GM21515 (cell line): Measurements from ENCODE around the gene VSTM5.
"Not testable (repeated sequence)": the region's sequence is repeated elsewhere in the genome, so short reads cannot be mapped to it uniquely, and the experiment has no call there.

ENCODE experiments used
- ATAC-seq: cut with Tn5 transposase; IDR thresholded peaks from one replicate; pipeline ENCODE4 v1.9.1; 2021; ENCODE audit not compliant: unreplicated experiment

VSTM5 gene

DNA sequence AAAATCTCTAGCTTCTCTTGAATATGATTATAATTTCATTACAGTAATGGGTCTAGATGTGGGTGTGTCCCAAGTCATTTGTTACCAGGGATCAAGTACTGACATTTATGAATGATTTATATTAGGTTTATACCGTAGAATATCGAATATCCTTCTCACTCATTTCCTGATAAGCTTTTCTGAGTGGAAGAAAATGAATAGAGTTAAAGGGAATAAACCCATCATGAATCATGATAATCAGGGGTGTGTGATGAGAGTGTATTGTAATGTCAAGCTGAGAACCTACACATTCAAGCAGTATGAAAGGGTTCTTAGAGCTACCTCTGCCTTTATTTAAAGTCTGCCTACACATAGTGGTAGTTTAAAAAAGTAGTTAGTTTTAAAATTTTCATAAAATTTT, 49.1 kb downstream of the VSTM5 start:
- no peak for ATAC-seq

DNA sequence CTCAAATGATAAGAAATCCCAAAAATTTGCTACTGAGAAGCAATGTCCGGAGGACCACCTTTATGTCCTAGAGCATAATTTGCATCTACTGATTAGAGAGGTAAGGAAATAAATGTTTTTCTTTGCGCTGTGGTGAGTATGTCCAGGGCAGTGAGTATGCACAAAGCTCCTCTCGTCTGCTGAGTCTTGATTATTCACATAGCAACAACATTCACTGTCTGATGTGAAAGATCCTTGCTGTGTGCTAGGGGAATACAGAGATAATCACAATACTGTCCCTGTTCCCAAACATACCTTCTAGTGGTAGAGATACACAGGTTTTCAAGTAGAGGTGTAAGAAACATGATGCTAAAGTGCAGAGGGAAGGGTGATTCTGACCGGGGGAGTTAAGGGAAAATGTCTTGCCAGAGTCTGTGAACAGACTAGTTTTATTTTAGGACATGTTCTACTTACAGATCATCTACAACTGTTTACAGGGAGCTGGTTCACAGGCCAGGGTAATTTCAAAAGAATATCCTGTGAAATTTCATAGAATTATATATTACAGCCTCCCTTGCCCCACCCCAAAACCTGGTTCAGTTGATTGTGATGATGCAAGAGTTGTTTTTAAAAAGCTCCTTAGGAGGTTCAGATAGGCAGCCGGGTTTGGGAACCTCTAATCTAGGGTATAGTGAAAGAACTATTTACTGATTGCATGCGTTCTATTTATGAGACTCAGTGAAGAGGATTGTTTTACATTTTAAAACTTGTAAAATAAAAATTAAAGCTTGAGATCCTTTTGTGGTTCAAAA, 53.8 kb downstream of the VSTM5 start:
- ATAC-seq: no peak

DNA sequence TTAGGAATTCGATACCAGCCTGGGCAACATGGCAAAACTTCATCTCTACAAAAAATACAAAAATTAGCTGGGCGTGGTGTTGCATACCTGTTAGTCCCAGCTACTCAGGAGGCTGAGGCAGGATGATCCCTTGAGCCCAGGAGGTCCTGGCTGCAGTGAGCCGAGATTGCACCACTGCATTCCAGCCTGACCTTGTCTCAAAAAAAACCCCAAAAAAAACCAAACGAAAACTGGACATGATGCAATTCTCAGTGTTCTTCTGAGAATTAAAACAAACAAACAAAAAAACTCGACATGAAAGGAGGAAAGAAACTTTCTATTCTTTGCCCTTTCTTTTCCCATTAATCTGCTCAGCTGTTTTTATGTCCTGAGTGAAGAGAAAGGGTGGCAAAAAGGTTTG, 58.9 kb downstream of the VSTM5 start:
- ATAC-seq: no peak

DNA sequence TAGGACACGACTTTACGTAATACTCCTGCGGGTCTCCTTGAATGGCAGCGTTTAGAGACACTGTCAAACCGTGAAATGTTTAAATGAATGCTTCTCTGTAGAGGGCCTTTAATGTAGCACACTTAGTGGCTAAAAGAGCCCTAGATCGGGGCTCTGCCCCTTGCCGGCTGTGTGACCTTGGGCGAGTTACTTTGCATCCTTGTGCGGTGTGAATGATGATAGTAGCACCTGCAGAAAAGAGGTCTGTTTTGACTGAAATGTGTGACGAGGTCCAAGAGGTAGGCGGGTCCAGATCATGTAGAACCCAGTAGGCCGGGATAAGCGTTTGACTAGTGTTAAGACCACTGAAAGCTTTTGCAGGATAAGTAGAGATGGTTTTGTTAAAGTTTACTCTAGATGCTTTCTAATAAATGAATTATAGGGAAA, 65.5 kb downstream of the VSTM5 start:
- peak; percentile 41 for ATAC-seq

DNA sequence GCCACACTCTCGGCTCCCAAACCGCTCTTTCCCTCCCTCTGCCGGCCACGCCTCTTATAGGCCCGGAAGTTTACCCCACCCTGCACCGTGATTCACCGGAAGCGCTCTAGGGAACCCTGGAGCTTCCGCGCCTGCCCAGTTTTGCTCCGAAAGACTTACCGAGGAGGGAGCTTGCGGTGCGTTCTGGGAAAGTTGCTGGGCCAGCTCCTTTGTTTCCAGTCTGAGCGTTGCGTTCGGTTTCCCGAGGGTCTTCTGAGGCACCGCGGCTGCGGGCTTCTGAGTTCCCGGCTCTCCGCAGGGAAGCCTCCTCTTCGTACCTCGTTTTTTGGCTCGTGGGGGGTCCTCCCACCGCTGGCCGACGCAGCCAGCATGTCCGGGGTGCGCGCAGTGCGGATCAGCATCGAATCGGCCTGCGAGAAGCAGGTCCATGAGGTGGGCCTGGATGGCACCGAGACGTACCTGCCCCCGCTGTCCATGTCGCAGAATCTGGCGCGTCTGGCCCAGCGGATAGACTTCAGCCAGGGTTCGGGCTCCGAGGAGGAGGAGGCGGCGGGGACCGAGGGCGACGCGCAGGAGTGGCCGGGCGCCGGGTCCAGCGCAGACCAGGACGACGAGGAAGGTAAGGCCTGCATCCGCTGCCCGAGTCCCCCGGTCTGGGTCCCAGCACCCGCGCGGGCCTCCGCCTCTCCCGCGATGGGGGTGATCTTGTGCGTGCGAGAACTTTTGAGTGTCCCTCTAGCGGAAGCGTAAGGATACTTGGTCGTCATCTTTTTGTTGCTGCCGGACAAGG, 66.1 kb downstream of the VSTM5 start, which contains the start of gene MED17:
MED17 (plus strand) TSS at position 138 of the 790 bp plus-strand sequence; CDS start at position 370, 232 bp downstream.
- peak; percentile 96 for ATAC-seq

DNA sequence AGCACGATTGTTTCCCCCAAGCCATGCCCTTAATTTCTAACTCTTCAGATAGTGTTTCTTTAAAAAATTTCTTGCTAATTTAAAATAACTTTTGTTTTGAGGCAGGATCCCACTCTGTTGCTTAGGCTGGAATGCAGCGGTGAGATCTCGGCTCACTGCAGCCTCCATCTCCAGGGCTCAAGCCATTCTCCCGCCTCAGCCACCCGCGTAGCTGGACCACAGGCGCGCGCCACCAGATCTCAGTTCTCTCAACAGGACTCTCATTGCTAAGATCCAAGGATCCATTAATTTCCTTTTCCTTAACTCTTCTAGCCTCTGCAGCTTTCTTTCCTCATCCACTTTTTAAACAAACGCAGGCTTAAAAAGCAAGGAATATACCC, 66.7 kb downstream of the VSTM5 start:
- peak; percentile 52 for ATAC-seq

DNA sequence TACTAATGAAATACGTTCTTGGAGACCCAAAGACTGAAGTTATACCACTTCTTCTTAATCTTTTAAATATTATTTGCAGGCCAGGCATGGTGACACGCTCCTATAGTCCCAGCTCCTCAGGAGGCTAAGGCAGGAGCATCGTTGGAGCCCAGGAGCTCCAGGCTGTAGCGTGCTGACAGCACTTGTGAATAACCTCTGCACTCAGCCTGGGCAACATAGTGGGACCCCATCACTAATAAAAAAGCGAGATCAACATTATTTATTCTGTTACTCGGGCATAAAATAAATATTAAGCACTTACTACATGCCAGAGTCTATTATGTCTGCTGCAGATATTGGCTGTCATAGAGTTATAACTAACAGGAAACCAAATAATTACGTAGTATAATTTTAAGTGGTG, 67.1 kb downstream of the VSTM5 start:
- ATAC-seq: no peak

DNA sequence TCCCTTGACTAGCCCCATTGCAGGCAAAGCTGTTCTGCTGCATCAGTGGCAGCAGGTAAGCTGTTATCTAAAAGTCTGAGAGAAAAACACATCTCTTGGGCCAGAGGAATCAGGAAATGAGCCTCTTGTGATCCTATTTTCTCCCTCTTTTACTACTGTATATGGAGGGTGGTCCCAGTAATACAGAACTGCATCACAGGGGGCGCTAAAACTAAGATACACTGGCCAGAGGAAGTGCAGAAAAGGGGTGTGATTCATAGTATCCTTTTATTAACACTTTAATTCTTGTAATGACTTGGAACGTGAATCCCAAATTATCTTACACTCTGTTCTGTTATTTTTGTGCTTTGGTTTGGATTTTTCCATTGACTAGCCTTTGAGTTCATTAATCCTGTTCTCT, 75.1 kb downstream of the VSTM5 start:
- no peak for ATAC-seq

DNA sequence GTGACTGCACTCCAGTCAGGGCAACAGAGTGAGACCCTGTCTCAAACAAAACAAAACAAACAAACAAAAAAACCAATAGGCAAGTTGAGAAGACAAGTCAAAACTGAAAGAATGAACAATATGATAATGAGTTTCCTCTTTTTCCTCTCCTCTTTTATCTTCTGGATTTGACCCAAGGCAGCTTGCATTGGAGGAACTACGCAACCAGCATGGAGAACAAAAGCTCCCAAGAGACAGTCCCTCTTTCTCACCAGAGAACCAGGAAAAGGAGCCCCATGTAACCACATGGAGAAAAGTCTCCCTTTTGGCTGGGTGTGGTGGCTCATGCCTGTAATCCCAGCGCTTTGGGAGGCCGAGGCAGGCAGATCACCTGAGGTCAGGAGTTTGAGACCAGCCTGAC, 75.9 kb downstream of the VSTM5 start:
- ATAC-seq: not testable (repeated sequence)

DNA sequence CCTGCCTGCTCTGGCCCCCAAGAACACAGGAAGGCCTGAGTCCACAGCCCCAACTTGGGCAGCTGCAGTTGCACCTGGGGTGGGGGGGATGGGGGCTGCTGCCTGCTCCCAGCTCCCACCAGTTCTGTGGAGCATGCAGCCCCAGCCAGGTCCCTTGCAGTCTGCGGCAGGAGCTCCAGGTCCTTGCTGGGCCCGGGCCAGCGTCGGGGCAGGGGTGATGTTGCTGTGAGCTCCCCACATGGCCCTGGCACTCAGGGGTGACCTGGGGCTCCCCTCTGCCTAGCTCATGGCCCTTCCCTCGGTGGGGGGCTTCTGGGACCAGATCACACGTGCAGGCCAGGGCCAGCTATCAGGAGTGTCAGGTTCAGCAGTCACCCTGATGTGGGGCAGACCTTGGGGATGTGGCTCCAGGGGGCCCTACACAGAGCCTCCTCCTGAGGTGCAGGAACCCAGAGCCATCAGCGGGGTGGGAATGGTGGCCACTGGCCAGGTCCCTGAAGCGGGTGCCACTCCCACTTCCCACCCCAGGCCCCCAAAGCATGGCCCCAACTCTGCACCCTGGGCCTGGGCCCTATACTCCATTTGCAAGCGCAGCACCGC, 76.7 kb downstream of the VSTM5 start:
- ATAC-seq: no peak

DNA sequence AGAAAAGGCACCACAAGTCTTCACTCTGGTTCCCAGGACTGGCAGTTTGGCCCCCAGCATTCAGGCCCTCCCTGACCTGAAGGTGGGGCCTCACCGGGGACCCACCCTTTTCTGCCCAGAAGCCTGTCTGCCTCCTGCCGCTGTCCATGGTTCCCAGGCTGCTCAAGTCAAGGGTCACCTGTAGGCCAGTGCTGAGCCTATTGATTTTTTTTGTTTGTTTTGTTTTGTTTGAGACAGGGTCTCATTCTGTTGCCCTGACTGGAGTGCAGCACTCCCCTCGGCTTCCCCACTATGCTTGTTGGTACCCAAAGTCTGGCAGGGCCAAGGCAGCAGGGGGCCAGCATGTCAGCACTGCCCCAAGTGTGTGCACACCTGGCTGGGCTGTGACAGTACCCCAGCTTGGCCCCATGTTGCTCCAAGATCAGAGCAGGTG, 77.4 kb downstream of the VSTM5 start:
- ATAC-seq: no peak

DNA sequence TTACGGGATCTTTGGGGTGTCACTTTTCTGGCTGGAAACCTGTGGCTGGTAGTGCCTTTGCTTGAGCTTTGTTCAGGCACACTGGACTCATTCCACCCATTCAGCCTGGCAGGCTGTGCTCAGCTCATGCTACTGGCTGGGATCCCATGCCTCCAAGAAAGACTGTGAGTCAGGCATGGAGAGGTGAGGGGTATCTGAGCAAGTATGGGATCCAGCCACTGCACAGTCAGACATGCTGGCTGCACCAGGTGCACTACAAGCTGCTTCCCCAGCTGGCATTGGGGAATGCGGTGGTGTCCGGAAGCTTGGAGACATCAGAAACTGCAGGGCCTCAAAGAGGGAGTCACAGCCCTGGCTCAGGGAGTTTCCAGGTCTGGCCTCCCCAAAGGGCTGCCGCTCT, 78.3 kb downstream of the VSTM5 start:
- no peak for ATAC-seq

DNA sequence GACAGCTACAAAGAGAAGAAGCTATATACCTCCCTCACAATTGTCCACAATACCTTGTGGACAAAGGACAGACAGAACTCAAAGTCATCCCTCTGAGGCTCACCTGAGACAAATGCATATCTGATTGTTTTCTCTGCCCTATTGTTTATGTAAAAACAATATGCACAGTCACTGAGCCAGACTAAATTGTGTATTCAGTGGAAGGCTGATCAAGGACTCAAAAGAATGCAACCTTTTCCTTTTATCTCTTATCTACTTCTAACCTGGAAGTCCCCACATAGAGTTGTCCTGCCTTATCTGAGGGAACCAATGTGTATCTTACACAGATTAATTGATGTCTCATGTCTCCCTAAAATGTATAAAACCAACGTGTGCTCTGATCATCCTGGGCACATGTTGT, 80.3 kb downstream of the VSTM5 start:
- ATAC-seq: no peak
